ENCODE results near the gene BLID.

The BLID gene

DNA sequence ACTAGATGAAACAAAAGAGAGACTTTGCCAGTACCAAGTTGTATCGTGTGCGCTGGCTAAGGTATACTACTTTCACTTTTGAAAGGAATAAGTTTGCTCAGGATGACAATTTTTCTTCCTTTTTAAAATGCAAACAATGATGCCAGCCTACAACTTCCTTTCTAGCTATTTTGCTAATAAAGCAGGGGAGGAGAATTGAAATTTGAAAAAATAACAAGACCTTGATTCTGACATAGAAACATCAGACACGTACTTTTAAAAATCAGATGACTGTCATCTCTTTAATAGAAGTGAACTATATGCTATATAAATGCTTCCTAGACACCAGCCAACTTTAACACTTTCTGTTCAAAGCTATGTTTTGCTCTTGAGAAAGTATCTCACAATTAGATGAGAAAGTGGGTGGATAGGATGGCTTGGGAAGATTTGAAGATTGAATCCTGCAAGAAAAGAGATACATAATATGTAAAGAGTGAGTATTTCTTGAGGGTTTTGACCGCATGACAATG is 41.7 kb upstream of the BLID start:
- no peak overlapping the region for H3K9ac ChIP-seq (ENCODE audit: low read depth, low read length, poor library complexity)
- H2BK15ac ChIP-seq (ENCODE audit: low read length): no peak overlapping the region
- H3K14ac ChIP-seq (ENCODE audit: low read length): no peak overlapping the region
- H3K4ac ChIP-seq (ENCODE audit: low read length): no peak overlapping the region
- no peaks in the 10 kb centered on the region for H3K9me3 ChIP-seq (replicated peaks in 1 of 2; ENCODE audit: control insufficient read depth in 2 of 2, insufficient read depth in 1 of 2, low read depth in 1 of 2, low read length in 2 of 2)
- H3K4me2 ChIP-seq (ENCODE audit: insufficient read depth, low read length, poor library complexity, severe bottlenecking): no peak overlapping the region
- no peak overlapping the region for H3K18ac ChIP-seq (ENCODE audit: low read length)
- peak overlapping the region; percentile 8 for H2AFZ ChIP-seq (ENCODE audit: low read length)
- H3K4me1 ChIP-seq (ENCODE audit: control insufficient read depth in 2 of 2, insufficient read depth in 1 of 2, low read depth in 1 of 2, low read length in 2 of 2): peaks cover 7 to 8% of the 10 kb centered on the region in 2 donors
- H2BK12ac ChIP-seq (ENCODE audit: low read length): no peak overlapping the region
- no peak for DNase-seq (ENCODE audit: low spot score)
- H3K27ac ChIP-seq (replicated peaks; ENCODE audit: low read length): no peak overlapping the region
- H3K36me3 ChIP-seq (replicated peaks in 1 of 2; ENCODE audit: control insufficient read depth in 2 of 2, insufficient read depth in 2 of 2, low read length in 2 of 2): no peaks in the 10 kb centered on the region
- no peaks in the 10 kb centered on the region for H3K27me3 ChIP-seq (ENCODE audit: control insufficient read depth in 3 of 3, insufficient read depth in 3 of 3, low read depth in 1 of 3, low read length in 3 of 3)
- no peak overlapping the region for H4K8ac ChIP-seq (ENCODE audit: low read depth, low read length)
- no peak overlapping the region for H2AK5ac ChIP-seq (ENCODE audit: low read depth, low read length)
- H2BK120ac ChIP-seq (ENCODE audit: low read depth, low read length): no peak overlapping the region
- no peaks in the 10 kb centered on the region for H3K79me1 ChIP-seq (ENCODE audit: low read depth, low read length)
- H3K4me3 ChIP-seq (ENCODE audit: low read length in 2 of 2): no peak overlapping the region
- H3K23ac ChIP-seq (ENCODE audit: low read depth, low read length, poor library complexity): no peak overlapping the region
- H2BK5ac ChIP-seq (ENCODE audit: low read length): no peak overlapping the region
- H4K91ac ChIP-seq (ENCODE audit: low read depth, low read length, poor library complexity): no peak overlapping the region
- no CpG with 5 or more reads among the region's 4 CpGs for WGBS, 2 donors (ENCODE audit: extremely low coverage in 2 of 2, insufficient read length in 2 of 2, insufficient replicate concordance in 1 of 2)

DNA sequence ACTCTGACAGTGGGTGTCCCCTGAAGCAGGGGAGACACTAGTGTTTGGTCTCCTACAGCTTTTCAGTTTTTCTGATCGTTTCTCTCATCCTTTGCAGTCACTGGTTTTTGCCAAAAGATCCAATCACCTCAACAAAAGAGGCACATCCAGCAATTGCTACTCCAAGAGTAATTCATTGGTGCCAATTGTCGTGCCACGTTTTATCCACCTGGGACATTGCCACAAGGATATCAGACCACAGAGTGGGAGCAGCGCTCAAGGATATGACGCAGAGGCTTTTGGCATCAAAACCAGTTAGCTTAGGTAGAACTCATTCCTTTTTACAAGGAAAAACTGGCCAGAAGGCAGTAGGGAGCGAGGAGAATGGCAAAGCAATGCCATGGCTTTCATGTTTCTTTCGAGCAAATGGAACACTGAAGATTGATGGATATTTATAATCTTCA is 40.9 kb upstream of the BLID start:
- H3K27ac ChIP-seq (replicated peaks; ENCODE audit: low read length): no peak overlapping the region
- H3K27me3 ChIP-seq (ENCODE audit: control insufficient read depth in 3 of 3, insufficient read depth in 3 of 3, low read depth in 1 of 3, low read length in 3 of 3): no peaks in the 10 kb centered on the region

DNA sequence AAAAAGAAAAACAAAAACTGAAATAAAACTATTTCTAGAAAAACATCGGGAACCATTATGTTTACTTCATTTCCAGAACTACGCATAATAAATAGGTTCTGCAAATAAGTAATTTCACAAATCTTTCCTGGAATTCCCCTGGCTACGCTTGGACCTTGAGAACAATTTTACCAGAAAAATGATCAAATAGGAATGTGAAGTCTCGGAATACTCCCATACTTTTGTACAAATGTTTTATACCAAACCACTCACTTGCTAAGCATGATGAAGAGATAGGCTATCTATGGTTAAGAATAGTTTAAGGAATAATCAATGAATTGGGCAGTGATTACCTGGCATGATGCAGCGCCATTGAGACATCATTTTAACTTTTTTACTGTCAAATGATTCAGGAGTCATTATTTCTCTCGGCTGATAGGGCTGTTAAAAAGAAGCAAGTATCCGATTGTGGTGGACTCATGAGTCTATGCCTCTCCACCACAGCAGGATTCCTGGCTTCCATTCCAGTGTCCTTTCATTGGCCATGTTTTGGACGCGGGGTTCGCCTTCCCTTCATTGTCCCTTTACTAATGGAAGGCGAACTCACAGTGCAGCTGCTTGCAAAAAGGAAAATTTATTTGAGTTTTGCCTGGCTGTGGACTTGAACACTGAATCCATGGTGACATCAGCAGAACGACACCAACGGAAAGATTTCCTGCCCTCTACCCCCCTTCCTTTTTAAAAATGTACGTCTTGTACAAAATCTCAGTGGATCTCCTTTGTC is 39.9 kb upstream of the BLID start:
- no peaks in the 10 kb centered on the region for H3K79me1 ChIP-seq (ENCODE audit: low read depth, low read length)
- no peak overlapping the region for H3K4me3 ChIP-seq (ENCODE audit: low read length in 2 of 2)
- no peak overlapping the region for H4K91ac ChIP-seq (ENCODE audit: low read depth, low read length, poor library complexity)
- H2BK120ac ChIP-seq (ENCODE audit: low read depth, low read length): no peak overlapping the region
- H3K36me3 ChIP-seq (replicated peaks in 1 of 2; ENCODE audit: control insufficient read depth in 2 of 2, insufficient read depth in 2 of 2, low read length in 2 of 2): no peaks in the 10 kb centered on the region
- no peaks in the 10 kb centered on the region for H3K27me3 ChIP-seq (ENCODE audit: control insufficient read depth in 3 of 3, insufficient read depth in 3 of 3, low read depth in 1 of 3, low read length in 3 of 3)
- no peak overlapping the region for H3K18ac ChIP-seq (ENCODE audit: low read length)
- H2BK15ac ChIP-seq (ENCODE audit: low read length): no peak overlapping the region
- H3K23ac ChIP-seq (ENCODE audit: low read depth, low read length, poor library complexity): no peak overlapping the region
- H3K4me2 ChIP-seq (ENCODE audit: insufficient read depth, low read length, poor library complexity, severe bottlenecking): no peak overlapping the region
- H3K9me3 ChIP-seq (replicated peaks in 1 of 2; ENCODE audit: control insufficient read depth in 2 of 2, insufficient read depth in 1 of 2, low read depth in 1 of 2, low read length in 2 of 2): no peaks in the 10 kb centered on the region
- H2BK12ac ChIP-seq (ENCODE audit: low read length): no peak overlapping the region
- H3K4me1 ChIP-seq (ENCODE audit: control insufficient read depth in 2 of 2, insufficient read depth in 1 of 2, low read depth in 1 of 2, low read length in 2 of 2): peaks cover 7 to 8% of the 10 kb centered on the region in 2 donors
- no peak overlapping the region for H2BK5ac ChIP-seq (ENCODE audit: low read length)
- no peak overlapping the region for H3K4ac ChIP-seq (ENCODE audit: low read length)
- no peak overlapping the region for H3K27ac ChIP-seq (replicated peaks; ENCODE audit: low read length)
- H2AFZ ChIP-seq (ENCODE audit: low read length): no peak overlapping the region
- no CpG with 5 or more reads among the region's 14 CpGs for WGBS, 2 donors (ENCODE audit: extremely low coverage in 2 of 2, insufficient read length in 2 of 2, insufficient replicate concordance in 1 of 2)
- H3K9ac ChIP-seq (ENCODE audit: low read depth, low read length, poor library complexity): no peak overlapping the region
- no peak overlapping the region for H3K14ac ChIP-seq (ENCODE audit: low read length)
- no peak overlapping the region for H2AK5ac ChIP-seq (ENCODE audit: low read depth, low read length)
- no peak overlapping the region for H4K8ac ChIP-seq (ENCODE audit: low read depth, low read length)
- no peak for DNase-seq (ENCODE audit: low spot score)

More for the DNA sequence above, 40.9 kb upstream of the BLID start:
- Histone ChIP-seq H3K36me3 (replicated peaks in 1 of 2; ENCODE audit: control insufficient read depth in 2 of 2, insufficient read depth in 2 of 2, low read length in 2 of 2) (no peaks in the 10 kb centered on the region), H2BK15ac (ENCODE audit: low read length) (no peak overlapping the region), H2AK5ac (ENCODE audit: low read depth, low read length) (no peak overlapping the region), H4K91ac (ENCODE audit: low read depth, low read length, poor library complexity) (no peak overlapping the region), H2BK5ac (ENCODE audit: low read length) (no peak overlapping the region), H3K23ac (ENCODE audit: low read depth, low read length, poor library complexity) (no peak overlapping the region), H3K4ac (ENCODE audit: low read length) (no peak overlapping the region), H3K14ac (ENCODE audit: low read length) (no peak overlapping the region), H3K9me3 (replicated peaks in 1 of 2; ENCODE audit: control insufficient read depth in 2 of 2, insufficient read depth in 1 of 2, low read depth in 1 of 2, low read length in 2 of 2) (no peaks in the 10 kb centered on the region), H3K18ac (ENCODE audit: low read length) (no peak overlapping the region), H3K9ac (ENCODE audit: low read depth, low read length, poor library complexity) (no peak overlapping the region), H3K4me1 (ENCODE audit: control insufficient read depth in 2 of 2, insufficient read depth in 1 of 2, low read depth in 1 of 2, low read length in 2 of 2) (peaks cover 7 to 8% of the 10 kb centered on the region in 2 donors), H3K4me3 (ENCODE audit: low read length in 2 of 2) (no peak overlapping the region), H2AFZ (ENCODE audit: low read length) (no peak overlapping the region), H3K4me2 (ENCODE audit: insufficient read depth, low read length, poor library complexity, severe bottlenecking) (no peak overlapping the region), H3K79me1 (ENCODE audit: low read depth, low read length) (no peaks in the 10 kb centered on the region), H2BK12ac (ENCODE audit: low read length) (no peak overlapping the region), H2BK120ac (ENCODE audit: low read depth, low read length) (no peak overlapping the region), H4K8ac (ENCODE audit: low read depth, low read length) (no peak overlapping the region)
- DNase-seq (ENCODE audit: low spot score): no peak
- no CpG with 5 or more reads among the region's 7 CpGs for WGBS, 2 donors (ENCODE audit: extremely low coverage in 2 of 2, insufficient read length in 2 of 2, insufficient replicate concordance in 1 of 2)

DNA sequence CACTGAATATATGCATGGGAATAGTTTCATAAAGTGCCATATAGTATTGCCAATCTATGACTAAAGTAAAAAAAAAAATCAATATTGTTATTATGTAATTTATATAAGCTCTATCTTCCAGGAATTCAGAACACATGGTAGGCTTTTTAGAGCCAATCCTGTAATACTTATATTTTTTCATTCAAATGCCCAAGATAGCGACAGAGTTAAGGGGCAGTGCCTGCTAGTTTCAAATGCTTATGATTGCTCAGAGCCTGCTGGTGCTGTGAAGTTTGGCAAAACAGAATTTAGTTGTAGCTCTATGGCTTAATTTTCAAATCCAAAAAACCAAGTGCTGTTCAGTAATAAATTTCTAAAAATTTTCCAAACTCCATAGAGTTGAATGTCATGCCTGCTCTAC is 39.0 kb upstream of the BLID start:
- no peak for DNase-seq (ENCODE audit: low spot score)
- no peak overlapping the region for H3K27ac ChIP-seq (replicated peaks; ENCODE audit: low read length)
- no peak overlapping the region for H2BK5ac ChIP-seq (ENCODE audit: low read length)

More for the DNA sequence above, 39.0 kb upstream of the BLID start:
- Histone ChIP-seq H3K36me3 (replicated peaks in 1 of 2; ENCODE audit: control insufficient read depth in 2 of 2, insufficient read depth in 2 of 2, low read length in 2 of 2) (no peaks in the 10 kb centered on the region), H4K8ac (ENCODE audit: low read depth, low read length) (no peak overlapping the region), H3K27me3 (ENCODE audit: control insufficient read depth in 3 of 3, insufficient read depth in 3 of 3, low read depth in 1 of 3, low read length in 3 of 3) (no peaks in the 10 kb centered on the region), H2BK120ac (ENCODE audit: low read depth, low read length) (no peak overlapping the region), H3K4me1 (ENCODE audit: control insufficient read depth in 2 of 2, insufficient read depth in 1 of 2, low read depth in 1 of 2, low read length in 2 of 2) (peaks cover 7 to 8% of the 10 kb centered on the region in 2 donors), H3K9me3 (replicated peaks in 1 of 2; ENCODE audit: control insufficient read depth in 2 of 2, insufficient read depth in 1 of 2, low read depth in 1 of 2, low read length in 2 of 2) (no peaks in the 10 kb centered on the region), H4K91ac (ENCODE audit: low read depth, low read length, poor library complexity) (no peak overlapping the region), H3K4me3 (ENCODE audit: low read length in 2 of 2) (no peak overlapping the region), H2BK15ac (ENCODE audit: low read length) (no peak overlapping the region), H3K18ac (ENCODE audit: low read length) (no peak overlapping the region), H3K14ac (ENCODE audit: low read length) (no peak overlapping the region), H2AK5ac (ENCODE audit: low read depth, low read length) (no peak overlapping the region), H3K9ac (ENCODE audit: low read depth, low read length, poor library complexity) (no peak overlapping the region), H3K4me2 (ENCODE audit: insufficient read depth, low read length, poor library complexity, severe bottlenecking) (no peak overlapping the region), H2BK12ac (ENCODE audit: low read length) (no peak overlapping the region), H2AFZ (ENCODE audit: low read length) (no peak overlapping the region), H3K23ac (ENCODE audit: low read depth, low read length, poor library complexity) (no peak overlapping the region), H3K4ac (ENCODE audit: low read length) (no peak overlapping the region), H3K79me1 (ENCODE audit: low read depth, low read length) (no peaks in the 10 kb centered on the region)
- WGBS, 2 donors (ENCODE audit: extremely low coverage in 2 of 2, insufficient read length in 2 of 2, insufficient replicate concordance in 1 of 2): no CpG with 5 or more reads among the region's 1 CpG

Data from neuronal stem cell (in vitro differentiated cells).